Measurements from ENCODE around the gene HOXA6. TPM values are rescaled to one million over a fixed set of nuclear protein-coding genes. Genes with fewer than 3 reads are reported as not detected.

HOXA6 gene
- total and polyA plus RNA-seq, 2 donors (not counting 1 experiment from before 2014, with no cell fraction given): 1.2 to 3.6 TPM

- Histone ChIP-seq H3K9ac (ENCODE audit: insufficient read depth, low read length) (no peak overlapping the region), H3K27ac (ENCODE audit: insufficient read depth, low read length) (no peak overlapping the region), H4K20me1 (ENCODE audit: control insufficient read depth, extremely low read depth, insufficient read depth, low read length) (no peaks in the 10 kb centered on the region), H3K9me3 (ENCODE audit: control insufficient read depth, insufficient read depth, low read depth, low read length) (no peaks in the 10 kb centered on the region), H3K27me3 (ENCODE audit: control insufficient read depth, insufficient read depth, low read length) (peaks cover 51% of the 10 kb centered on the region), H2AFZ (ENCODE audit: low read length) (no peak overlapping the region), H3K79me2 (ENCODE audit: control insufficient read depth, insufficient read depth, low read length) (no peaks in the 10 kb centered on the region), H3K4me1 (ENCODE audit: control insufficient read depth, extremely low read depth, insufficient read depth, low read length) (no peaks in the 10 kb centered on the region), H3K4me3 (replicated peaks in 1 of 4; ENCODE audit: control extremely low read depth in 1 of 4, insufficient read depth in 1 of 4, low read depth in 3 of 4, low read length in 4 of 4) (no peak overlapping the region), H3K36me3 (ENCODE audit: control insufficient read depth, insufficient read depth, low read length) (no peaks in the 10 kb centered on the region), H3K4me2 (ENCODE audit: extremely low read depth, insufficient read depth, low read length) (no peak overlapping the region)
- no peak for DNase-seq (ENCODE audit: low read depth in 2 of 2)
- TF ChIP-seq EZH2 (IDR thresholded peaks at IDR 0.05; ENCODE audit: low read length, missing control alignments): no peak
- no peak for TF ChIP-seq CTCF (conservative IDR thresholded peaks at IDR 0.05 in 1 of 2, IDR thresholded peaks at IDR 0.05 in 1 of 2; ENCODE audit: low read depth in 1 of 2, low read length in 2 of 2)
These were observed 15.9 kb upstream of the HOXA6 start for GRCh38 chr7:27163288-27164044.

- Histone ChIP-seq H3K9me3 (ENCODE audit: control insufficient read depth, insufficient read depth, low read depth, low read length) (no peaks in the 10 kb centered on the region), H3K4me3 (replicated peaks in 1 of 4; ENCODE audit: control extremely low read depth in 1 of 4, insufficient read depth in 1 of 4, low read depth in 3 of 4, low read length in 4 of 4) (no peak overlapping the region), H3K4me2 (ENCODE audit: extremely low read depth, insufficient read depth, low read length) (no peak overlapping the region), H3K36me3 (ENCODE audit: control insufficient read depth, insufficient read depth, low read length) (no peaks in the 10 kb centered on the region), H4K20me1 (ENCODE audit: control insufficient read depth, extremely low read depth, insufficient read depth, low read length) (no peaks in the 10 kb centered on the region), H3K27me3 (ENCODE audit: control insufficient read depth, insufficient read depth, low read length) (peaks cover 43% of the 10 kb centered on the region), H3K9ac (ENCODE audit: insufficient read depth, low read length) (no peak overlapping the region), H3K27ac (ENCODE audit: insufficient read depth, low read length) (no peak overlapping the region), H3K79me2 (ENCODE audit: control insufficient read depth, insufficient read depth, low read length) (no peaks in the 10 kb centered on the region), H2AFZ (ENCODE audit: low read length) (no peak overlapping the region), H3K4me1 (ENCODE audit: control insufficient read depth, extremely low read depth, insufficient read depth, low read length) (no peaks in the 10 kb centered on the region)
- DNase-seq (ENCODE audit: low read depth in 2 of 2): no peak
- TF ChIP-seq CTCF (conservative IDR thresholded peaks at IDR 0.05 in 1 of 2, IDR thresholded peaks at IDR 0.05 in 1 of 2; ENCODE audit: low read depth in 1 of 2, low read length in 2 of 2) (no peak), EZH2 (IDR thresholded peaks at IDR 0.05; ENCODE audit: low read length, missing control alignments) (no peak)
These were observed 15.2 kb upstream of the HOXA6 start for GRCh38 chr7:27162561-27163287.

- H3K4me3 ChIP-seq (replicated peaks in 1 of 4; ENCODE audit: control extremely low read depth in 1 of 4, insufficient read depth in 1 of 4, low read depth in 3 of 4, low read length in 4 of 4): no peak overlapping the region
- peaks cover 36% of the 10 kb centered on the region for H3K27me3 ChIP-seq (ENCODE audit: control insufficient read depth, insufficient read depth, low read length)
- H3K79me2 ChIP-seq (ENCODE audit: control insufficient read depth, insufficient read depth, low read length): no peaks in the 10 kb centered on the region
These were observed 14.4 kb upstream of the HOXA6 start for GRCh38 chr7:27161721-27162560.

More at GRCh38 chr7:27161721-27162560, 14.4 kb upstream of the HOXA6 start:
- Histone ChIP-seq H3K9ac (ENCODE audit: insufficient read depth, low read length) (no peak overlapping the region), H3K9me3 (ENCODE audit: control insufficient read depth, insufficient read depth, low read depth, low read length) (no peaks in the 10 kb centered on the region), H4K20me1 (ENCODE audit: control insufficient read depth, extremely low read depth, insufficient read depth, low read length) (no peaks in the 10 kb centered on the region), H3K4me1 (ENCODE audit: control insufficient read depth, extremely low read depth, insufficient read depth, low read length) (no peaks in the 10 kb centered on the region), H3K4me2 (ENCODE audit: extremely low read depth, insufficient read depth, low read length) (no peak overlapping the region), H3K36me3 (ENCODE audit: control insufficient read depth, insufficient read depth, low read length) (no peaks in the 10 kb centered on the region), H3K27ac (ENCODE audit: insufficient read depth, low read length) (no peak overlapping the region), H2AFZ (ENCODE audit: low read length) (no peak overlapping the region)
- DNase-seq (ENCODE audit: low read depth in 2 of 2): no peak
- TF ChIP-seq CTCF (conservative IDR thresholded peaks at IDR 0.05 in 1 of 2, IDR thresholded peaks at IDR 0.05 in 1 of 2; ENCODE audit: low read depth in 1 of 2, low read length in 2 of 2) (no peak), EZH2 (IDR thresholded peaks at IDR 0.05; ENCODE audit: low read length, missing control alignments) (no peak)
